Measurements from ENCODE around the gene CHRNG.

Gene CHRNG

DNA sequence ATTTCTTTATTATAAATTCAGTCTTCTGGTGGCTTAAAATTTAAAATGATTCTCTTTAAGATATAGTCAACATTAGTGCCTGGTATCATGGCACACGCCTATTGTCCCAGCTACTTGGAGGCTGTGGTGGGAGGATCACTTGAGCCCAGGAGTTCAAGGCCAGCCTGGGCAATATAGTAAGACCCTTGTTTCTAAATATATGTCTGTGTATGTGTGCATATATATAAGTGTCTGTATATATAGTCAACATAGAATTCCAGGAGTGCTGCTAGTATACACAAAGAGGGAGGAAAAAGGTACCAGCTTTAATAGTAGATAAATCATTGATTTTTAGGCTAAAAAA lies 35.9 kb downstream of the CHRNG start:
- ChIA-PET POLR2A (no interaction called here), CTCF (interaction anchor here (1.1 kb wide), 1 partner anchor 8 kb away, joined by 4 read pairs; no protein-coding TSS in a partner anchor)
- TF ChIP-seq, protein P1, sequence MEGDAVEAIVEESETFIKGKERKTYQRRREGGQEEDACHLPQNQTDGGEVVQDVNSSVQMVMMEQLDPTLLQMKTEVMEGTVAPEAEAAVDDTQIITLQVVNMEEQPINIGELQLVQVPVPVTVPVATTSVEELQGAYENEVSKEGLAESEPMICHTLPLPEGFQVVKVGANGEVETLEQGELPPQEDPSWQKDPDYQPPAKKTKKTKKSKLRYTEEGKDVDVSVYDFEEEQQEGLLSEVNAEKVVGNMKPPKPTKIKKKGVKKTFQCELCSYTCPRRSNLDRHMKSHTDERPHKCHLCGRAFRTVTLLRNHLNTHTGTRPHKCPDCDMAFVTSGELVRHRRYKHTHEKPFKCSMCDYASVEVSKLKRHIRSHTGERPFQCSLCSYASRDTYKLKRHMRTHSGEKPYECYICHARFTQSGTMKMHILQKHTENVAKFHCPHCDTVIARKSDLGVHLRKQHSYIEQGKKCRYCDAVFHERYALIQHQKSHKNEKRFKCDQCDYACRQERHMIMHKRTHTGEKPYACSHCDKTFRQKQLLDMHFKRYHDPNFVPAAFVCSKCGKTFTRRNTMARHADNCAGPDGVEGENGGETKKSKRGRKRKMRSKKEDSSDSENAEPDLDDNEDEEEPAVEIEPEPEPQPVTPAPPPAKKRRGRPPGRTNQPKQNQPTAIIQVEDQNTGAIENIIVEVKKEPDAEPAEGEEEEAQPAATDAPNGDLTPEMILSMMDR (IDR thresholded peaks at IDR 0.05; ENCODE audit: control extremely low read depth, extremely low read depth, low read depth, missing control alignments), result no peak
- no peak for DNase-seq (ENCODE audit: extremely low spot score)

DNA sequence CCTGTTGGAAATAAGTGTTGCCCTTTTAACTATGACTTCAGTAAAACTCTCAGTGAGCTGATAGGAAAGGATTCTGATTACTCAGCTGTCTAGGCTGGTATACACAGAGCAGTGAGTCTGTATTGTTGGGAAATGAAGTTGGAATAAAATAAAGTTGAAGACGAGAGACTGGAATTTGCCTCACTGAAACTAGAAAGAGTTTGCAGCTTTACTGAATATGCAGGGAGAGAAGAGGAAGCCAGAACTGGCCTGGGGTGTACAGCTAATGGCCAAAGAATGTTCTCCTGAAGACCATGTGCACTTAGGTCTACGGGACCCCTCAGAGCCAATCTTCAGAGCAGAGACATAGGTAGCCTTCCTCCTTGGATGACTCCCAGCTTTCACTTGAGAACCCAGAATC lies 37.5 kb downstream of the CHRNG start:
- DNase-seq (ENCODE audit: extremely low spot score), result no peak
- CTCF ChIA-PET, result interaction anchor here (2.1 kb wide), 1 partner anchor 9 kb away, joined by 5 read pairs; no protein-coding TSS in a partner anchor
- POLR2A ChIA-PET, result no interaction called here
- TF ChIP-seq, protein P1 (IDR thresholded peaks at IDR 0.05; ENCODE audit: control extremely low read depth, extremely low read depth, low read depth, missing control alignments), result no peak

DNA sequence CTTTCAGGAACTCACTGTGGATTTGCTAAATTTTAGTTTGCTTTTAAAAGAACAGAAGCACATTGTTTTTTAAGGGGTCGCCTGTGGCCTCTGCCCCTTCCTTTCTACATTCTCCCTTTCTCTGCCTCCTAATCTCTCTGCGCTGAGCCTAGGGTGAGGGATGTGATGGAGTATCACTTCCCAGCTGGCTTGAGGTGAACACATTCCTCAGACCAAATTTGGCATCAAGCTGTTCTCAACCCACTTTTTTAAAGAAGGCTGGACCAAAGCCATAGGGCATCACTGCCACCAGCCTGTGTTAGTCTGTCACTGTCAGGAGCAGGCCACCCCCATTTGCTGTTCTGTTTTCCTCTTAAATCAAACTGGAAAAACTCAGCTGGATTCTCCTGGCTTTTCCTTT lies 38.3 kb downstream of the CHRNG start:
- TF ChIP-seq, protein P1 (IDR thresholded peaks at IDR 0.05; ENCODE audit: control extremely low read depth, extremely low read depth, low read depth, missing control alignments), result no peak
- no peak for DNase-seq (ENCODE audit: extremely low spot score)
- ChIA-PET CTCF (interaction anchor here (2.1 kb wide), 1 partner anchor 10 kb away, joined by 5 read pairs; no protein-coding TSS in a partner anchor), POLR2A (no interaction called here)

DNA sequence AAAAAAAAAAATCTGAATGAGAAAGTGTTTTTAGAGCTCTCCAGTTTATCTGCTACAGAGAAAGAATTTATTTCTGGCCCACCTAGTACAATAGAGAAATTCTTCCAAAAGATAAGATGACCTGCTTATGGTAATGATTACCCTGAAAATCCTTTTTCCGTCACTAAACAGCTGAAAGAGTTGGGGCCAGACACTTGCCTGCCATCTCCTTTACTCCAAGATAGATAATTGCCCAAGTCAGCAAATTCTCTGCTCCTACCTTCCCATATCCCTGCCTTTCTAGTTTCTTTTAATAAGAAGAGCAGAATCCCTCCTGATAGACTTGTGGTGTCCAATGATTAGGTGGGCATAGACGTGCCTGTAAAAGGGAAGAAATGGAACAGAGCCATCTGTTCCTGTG lies 39.1 kb downstream of the CHRNG start:
- CTCF ChIA-PET, result interaction anchor here (2.1 kb wide), 1 partner anchor 10 kb away, joined by 5 read pairs; no protein-coding TSS in a partner anchor
- POLR2A ChIA-PET, result no interaction called here
- TF ChIP-seq, protein P1 (IDR thresholded peaks at IDR 0.05; ENCODE audit: control extremely low read depth, extremely low read depth, low read depth, missing control alignments), result no peak

DNA sequence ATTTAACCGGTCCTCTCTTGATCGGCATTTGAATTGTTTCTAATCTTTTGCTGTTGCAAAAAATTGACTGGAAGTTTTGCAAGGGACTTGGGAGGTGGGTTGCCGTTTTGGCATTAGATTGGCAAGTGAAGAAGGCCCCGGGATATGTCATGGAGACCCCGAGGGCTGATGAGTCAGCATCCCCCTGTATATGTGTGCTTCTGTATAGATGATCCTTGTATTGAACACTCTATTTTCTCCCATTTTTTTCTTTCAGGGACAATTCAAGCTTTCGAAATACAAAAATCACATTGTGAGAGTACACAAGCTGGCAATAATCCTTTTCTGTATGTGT lies 41.1 kb downstream of the CHRNG start:
- CTCF ChIA-PET, result interaction anchor here (1.4 to 2.4 kb wide), 2 partner anchors 9 to 11 kb away, joined by 3 to 9 read pairs; no protein-coding TSS in a partner anchor
- TF ChIP-seq, protein P1 (IDR thresholded peaks at IDR 0.05; ENCODE audit: control extremely low read depth, extremely low read depth, low read depth, missing control alignments), result no peak
- DNase-seq (ENCODE audit: extremely low spot score), result no peak
- POLR2A ChIA-PET, result no interaction called here

More for the DNA sequence above, 39.1 kb downstream of the CHRNG start:
- DNase-seq (ENCODE audit: extremely low spot score), result no peak

DNA sequence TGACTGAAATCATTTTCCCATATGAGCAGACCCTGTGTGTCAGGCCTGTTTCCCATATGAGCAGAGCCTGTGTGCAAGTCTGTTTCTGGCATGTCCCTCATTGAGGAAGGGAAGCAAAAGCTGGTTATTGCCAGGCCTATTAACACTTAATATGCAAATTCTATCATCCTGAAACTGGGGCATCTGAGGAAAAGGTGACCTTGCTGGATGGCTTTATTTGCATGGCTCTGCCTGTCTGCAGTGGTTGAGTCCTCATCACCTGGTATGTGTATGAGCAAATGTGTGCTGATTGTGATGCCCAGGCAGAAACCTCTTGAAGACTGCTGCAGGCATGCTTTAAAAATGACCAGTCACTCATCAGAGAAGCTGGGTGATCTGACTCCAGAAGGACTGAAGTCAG lies 42.2 kb downstream of the CHRNG start:
- POLR2A ChIA-PET, result no interaction called here

More for the DNA sequence above, 42.2 kb downstream of the CHRNG start:
- TF ChIP-seq, protein P1 (IDR thresholded peaks at IDR 0.05; ENCODE audit: control extremely low read depth, extremely low read depth, low read depth, missing control alignments), result no peak
- no peak for DNase-seq (ENCODE audit: extremely low spot score)
- CTCF ChIA-PET, result no interaction called here

All from GM10248 (cell line).